Smooth muscle cell (in vitro differentiated cells): ENCODE results near the gene CLN6. TPM values are rescaled to one million over a fixed set of nuclear protein-coding genes. Genes with fewer than 3 reads are reported as not detected.

Experiments used
- DNase-seq: peaks from one replicate; lab custom pipeline; 2025; ENCODE audit not compliant: unreplicated experiment; lab: John Stamatoyannopoulos, UW
- H2AFZ ChIP-seq: fragments of 200-600 bp; sonication (generic); 2 replicates; pipeline ENCODE4 v1.6.0; 2016; ENCODE audit warnings: antibody characterized with exemption, low read depth, mild to moderate bottlenecking
- H3F3A ChIP-seq: fragments of 200-600 bp; sonication (generic); 2 replicates; pipeline ENCODE4 v1.6.0; 2017; ENCODE audit warnings: antibody characterized with exemption, low read depth
- H3K27ac ChIP-seq: fragments of 200-600 bp; sonication (generic); 2 replicates; pipeline ENCODE4 v1.5.1; 2016; ENCODE audit warnings: low read depth, mild to moderate bottlenecking
- H3K27me3 ChIP-seq: fragments of 200-600 bp; sonication (generic); 2 replicates; pipeline ENCODE4 v1.6.1; 2016; ENCODE audit warnings: low read depth, mild to moderate bottlenecking
- H3K36me3 ChIP-seq: fragments of 200-600 bp; sonication (generic); 2 replicates; pipeline ENCODE4 v1.5.1; 2016; ENCODE audit warnings: low read depth
- H3K4me1 ChIP-seq: fragments of 200-600 bp; sonication (generic); 2 replicates; pipeline ENCODE4 v1.5.1; 2016; ENCODE audit warnings: low read depth
- H3K4me2 ChIP-seq: fragments of 200-600 bp; sonication (generic); 2 replicates; pipeline ENCODE4 v1.6.0; 2016; ENCODE audit warnings: mild to moderate bottlenecking
- H3K4me3 ChIP-seq: fragments of 200-600 bp; sonication (generic); 2 replicates; pipeline ENCODE4 v1.5.1; 2016; ENCODE audit warnings: mild to moderate bottlenecking
- H3K79me2 ChIP-seq: fragments of 200-600 bp; sonication (generic); 2 replicates; pipeline ENCODE4 v1.6.0; 2016; ENCODE audit warnings: low read depth, mild to moderate bottlenecking
- H3K9ac ChIP-seq: fragments of 200-600 bp; sonication (generic); 2 replicates; pipeline ENCODE4 v1.6.0; 2016; ENCODE audit warnings: low read depth
- H3K9me3 ChIP-seq: fragments of 200-600 bp; sonication (generic); replicated peaks from 2 replicates; pipeline ENCODE4 v1.5.1; 2016; ENCODE audit warnings: low read depth
- H4K20me1 ChIP-seq: fragments of 200-600 bp; sonication (generic); 2 replicates; pipeline ENCODE4 v1.6.0; 2016; ENCODE audit warnings: low read depth
- WGBS: methylation state at CpG from one replicate; pipeline ENCODE4 v1.1.7; 2016; ENCODE audit warnings: low lambda C conversion rate; 5-methylcytosine and 5-hydroxymethylcytosine counted together
- polyA plus RNA-seq: library from polyadenylated mRNA; unstranded; fragments of >200 nt; fragmentation: Nextera tagmentation; extraction: Ambion mirVana; gene quantifications from 2 replicates; pipeline ENCODE4 v1.2.1, GENCODE V29; 2016
- total RNA-seq: library from RNA; depleted of rRNA; stranded (reverse); fragments of >200 nt; gene quantifications from 2 replicates; pipeline ENCODE4 v1.2.3, GENCODE V29; 2014
- TF ChIP-seq, protein P1 (sequence below): fragments of 200-600 bp; sonication (generic); IDR thresholded peaks from 2 replicates; pipeline ENCODE4 v1.5.1; 2017; ENCODE audit warnings: borderline replicate concordance, mild to moderate bottlenecking, antibody characterized with exemption; ENCODE audit not compliant: insufficient read depth, poor library complexity, severe bottlenecking

Gene CLN6
- total and polyA plus RNA-seq, 2 experiments from 2014 or later, result 2.5 to 15.2 TPM

DNA sequence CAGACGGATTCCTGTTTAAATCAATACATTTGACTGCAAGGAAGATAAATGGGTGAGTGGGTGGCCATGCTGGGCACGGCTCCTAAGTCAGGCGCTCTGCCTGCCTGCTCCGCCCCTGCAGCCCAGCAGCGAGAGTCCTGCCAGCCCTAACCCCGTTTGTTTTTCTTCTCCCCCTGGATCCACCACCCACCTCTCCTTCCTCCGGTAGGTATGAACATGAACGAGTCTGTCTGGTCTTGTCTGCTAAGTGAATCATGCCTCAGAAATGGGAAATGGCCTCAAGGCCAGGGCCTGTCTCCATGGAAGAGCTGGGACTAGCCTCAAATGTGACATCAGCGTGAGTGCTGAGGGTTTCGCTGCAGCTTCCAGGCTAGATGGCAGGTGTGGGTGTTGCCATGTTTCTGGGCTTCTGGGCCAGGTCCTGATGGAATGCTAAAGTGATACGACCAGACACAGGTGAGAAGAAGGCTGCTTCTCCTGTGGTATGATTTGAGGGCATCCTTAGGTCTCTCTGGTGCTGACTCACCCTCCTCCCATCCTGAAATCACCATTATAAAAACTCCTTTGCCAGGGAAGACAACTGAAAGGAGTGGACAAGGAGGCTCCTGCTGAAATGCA is 42.4 kb upstream of the CLN6 start:
- DNase-seq, result no peak
- peaks cover 32% of the 10 kb centered on the region for H3F3A ChIP-seq
- H3K36me3 ChIP-seq, result no peaks in the 10 kb centered on the region
- peaks cover 22% of the 10 kb centered on the region for H3K4me1 ChIP-seq
- H3K4me3 ChIP-seq, result peak overlapping the region; percentile 5
- WGBS, result 5% methylated on average over 11 of the region's 11 CpGs
- H3K9ac ChIP-seq, result peak overlapping the region; percentile 45
- H3K79me2 ChIP-seq, result no peaks in the 10 kb centered on the region
- H4K20me1 ChIP-seq, result no peaks in the 10 kb centered on the region
- H3K27me3 ChIP-seq, result no peaks in the 10 kb centered on the region
- H2AFZ ChIP-seq, result no peak overlapping the region
- H3K4me2 ChIP-seq, result peak overlapping the region; percentile 75
- no peaks in the 10 kb centered on the region for H3K9me3 ChIP-seq
- TF ChIP-seq, protein P1, sequence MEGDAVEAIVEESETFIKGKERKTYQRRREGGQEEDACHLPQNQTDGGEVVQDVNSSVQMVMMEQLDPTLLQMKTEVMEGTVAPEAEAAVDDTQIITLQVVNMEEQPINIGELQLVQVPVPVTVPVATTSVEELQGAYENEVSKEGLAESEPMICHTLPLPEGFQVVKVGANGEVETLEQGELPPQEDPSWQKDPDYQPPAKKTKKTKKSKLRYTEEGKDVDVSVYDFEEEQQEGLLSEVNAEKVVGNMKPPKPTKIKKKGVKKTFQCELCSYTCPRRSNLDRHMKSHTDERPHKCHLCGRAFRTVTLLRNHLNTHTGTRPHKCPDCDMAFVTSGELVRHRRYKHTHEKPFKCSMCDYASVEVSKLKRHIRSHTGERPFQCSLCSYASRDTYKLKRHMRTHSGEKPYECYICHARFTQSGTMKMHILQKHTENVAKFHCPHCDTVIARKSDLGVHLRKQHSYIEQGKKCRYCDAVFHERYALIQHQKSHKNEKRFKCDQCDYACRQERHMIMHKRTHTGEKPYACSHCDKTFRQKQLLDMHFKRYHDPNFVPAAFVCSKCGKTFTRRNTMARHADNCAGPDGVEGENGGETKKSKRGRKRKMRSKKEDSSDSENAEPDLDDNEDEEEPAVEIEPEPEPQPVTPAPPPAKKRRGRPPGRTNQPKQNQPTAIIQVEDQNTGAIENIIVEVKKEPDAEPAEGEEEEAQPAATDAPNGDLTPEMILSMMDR, result no peak
- peak overlapping the region; percentile 95 for H3K27ac ChIP-seq

DNA sequence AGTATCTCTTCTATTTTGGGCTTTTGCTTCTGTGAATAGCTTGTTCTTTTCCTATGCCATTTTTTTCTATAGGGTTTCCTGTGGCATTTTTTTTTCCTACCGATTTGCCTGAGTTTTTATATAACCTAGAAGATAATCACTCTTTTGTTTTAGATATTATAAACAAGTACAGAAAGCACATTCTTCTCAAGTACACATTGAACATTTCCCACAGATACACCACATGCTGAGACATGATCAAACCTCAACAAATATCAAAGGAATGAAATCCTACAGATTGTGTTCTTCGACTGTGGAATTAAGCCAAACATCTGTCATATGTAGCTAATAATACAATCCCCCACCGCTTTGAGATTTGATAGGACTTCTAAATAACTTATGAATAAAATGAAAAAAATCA is 38.9 kb upstream of the CLN6 start:
- no peaks in the 10 kb centered on the region for H4K20me1 ChIP-seq
- no peaks in the 10 kb centered on the region for H3K79me2 ChIP-seq
- no peak overlapping the region for H3K27ac ChIP-seq
- no peak overlapping the region for H3K4me2 ChIP-seq
- no peak overlapping the region for H2AFZ ChIP-seq
- no peaks in the 10 kb centered on the region for H3K27me3 ChIP-seq
- WGBS, result 58% methylated on average over 3 of the region's 3 CpGs
- no peaks in the 10 kb centered on the region for H3K9me3 ChIP-seq
- H3K36me3 ChIP-seq, result no peaks in the 10 kb centered on the region
- no peak overlapping the region for H3K4me3 ChIP-seq
- H3K9ac ChIP-seq, result no peak overlapping the region
- no peak for DNase-seq
- H3F3A ChIP-seq, result peaks cover 20% of the 10 kb centered on the region
- H3K4me1 ChIP-seq, result peaks cover 16% of the 10 kb centered on the region
- TF ChIP-seq, protein P1, result no peak

DNA sequence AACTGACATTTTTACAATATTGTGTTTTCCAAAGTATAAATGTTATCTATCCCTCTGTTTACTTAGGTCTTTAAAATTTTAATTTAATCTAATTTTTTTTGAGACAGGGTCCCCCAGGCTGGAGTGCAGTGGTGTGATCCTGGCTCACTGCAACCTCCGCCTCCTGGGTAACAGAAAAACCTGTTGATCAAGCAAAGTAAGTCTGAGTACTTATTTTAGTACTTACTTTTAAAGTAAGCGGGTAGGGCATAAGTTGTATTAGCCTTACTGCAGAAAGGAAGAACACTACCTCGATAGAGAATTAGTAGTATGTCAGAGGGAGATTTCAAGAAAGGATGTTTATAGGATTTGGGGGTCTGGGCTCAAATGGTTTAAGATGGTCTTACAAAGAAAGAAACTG is 36.1 kb upstream of the CLN6 start:
- Histone ChIP-seq H3K27ac (no peak overlapping the region), H3K36me3 (no peaks in the 10 kb centered on the region), H3K4me1 (no peaks in the 10 kb centered on the region), H3K4me2 (no peak overlapping the region), H3K79me2 (no peaks in the 10 kb centered on the region), H4K20me1 (no peaks in the 10 kb centered on the region), H3K4me3 (no peak overlapping the region), H3F3A (no peaks in the 10 kb centered on the region), H3K27me3 (no peaks in the 10 kb centered on the region), H3K9me3 (no peaks in the 10 kb centered on the region), H2AFZ (no peak overlapping the region), H3K9ac (no peak overlapping the region)
- DNase-seq, result no peak
- TF ChIP-seq, protein P1, result no peak
- 72% methylated on average over 3 of the region's 3 CpGs for WGBS

DNA sequence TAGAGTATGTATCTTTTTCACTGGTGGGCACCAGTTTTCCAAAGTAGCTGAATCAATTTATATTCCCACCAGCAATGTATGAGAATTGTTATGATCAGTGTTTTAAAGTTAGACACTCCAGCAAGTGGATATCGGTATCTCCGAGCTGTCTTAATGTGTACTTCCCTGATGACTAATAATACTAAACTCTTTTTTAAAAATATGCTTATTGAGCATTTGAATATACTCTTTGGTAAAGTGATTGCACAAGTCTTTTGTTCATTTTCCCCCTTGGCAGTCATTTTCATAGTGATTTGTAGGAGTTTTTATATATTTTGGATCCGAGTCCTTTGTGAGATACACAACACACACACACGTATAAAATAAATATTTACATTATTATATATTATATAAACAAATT is 35.6 kb upstream of the CLN6 start:
- Histone ChIP-seq H3K4me1 (no peaks in the 10 kb centered on the region), H3F3A (no peaks in the 10 kb centered on the region), H3K4me3 (no peak overlapping the region), H4K20me1 (no peaks in the 10 kb centered on the region), H2AFZ (no peak overlapping the region), H3K9ac (no peak overlapping the region), H3K36me3 (no peaks in the 10 kb centered on the region), H3K4me2 (no peak overlapping the region), H3K79me2 (no peaks in the 10 kb centered on the region), H3K9me3 (no peaks in the 10 kb centered on the region), H3K27ac (no peak overlapping the region), H3K27me3 (no peaks in the 10 kb centered on the region)
- 93% methylated on average over 4 of the region's 4 CpGs for WGBS
- TF ChIP-seq, protein P1, result no peak
- no peak for DNase-seq
